Neural cell (in vitro differentiated cells): ENCODE data around the gene NECTIN2. TPM values are rescaled to one million over a fixed set of nuclear protein-coding genes. Genes with fewer than 3 reads are reported as not detected.

Experiments used
- H2AFZ ChIP-seq: fragments of 200-600, 300-800 bp; sonication (generic), shearing (Covaris generic); 2 replicates; pipeline ENCODE4 v1.6.0; 2014; ENCODE audit warnings: low read depth, mild to moderate bottlenecking, antibody characterized with exemption, low read length, moderate library complexity
- H3F3A ChIP-seq: fragments of 200-600 bp; shearing (Covaris generic); 2 replicates; pipeline ENCODE4 v1.6.1; 2016; ENCODE audit warnings: mild to moderate bottlenecking, moderate library complexity, mixed read lengths, antibody characterized with exemption, low read length; ENCODE audit not compliant: insufficient read depth, poor library complexity, severe bottlenecking
- H3K27ac ChIP-seq: fragments of 200-600, 300-800 bp; sonication (generic), shearing (Covaris generic); 2 replicates; pipeline ENCODE4 v1.5.1; 2014; ENCODE audit warnings: mild to moderate bottlenecking, low read length, moderate library complexity
- H3K27me3 ChIP-seq: fragments of 300-800, 200-600 bp; sonication (generic), shearing (Covaris generic); 2 replicates; pipeline ENCODE4 v1.6.0; 2014; ENCODE audit warnings: mild to moderate bottlenecking, low read depth, low read length, moderate library complexity; ENCODE audit not compliant: insufficient read depth
- H3K36me3 ChIP-seq: fragments of 300-800, 200-600 bp; sonication (generic), shearing (Covaris generic); 2 replicates; pipeline ENCODE4 v1.5.1; 2014; ENCODE audit warnings: mild to moderate bottlenecking, antibody characterized with exemption, low read length, moderate library complexity; ENCODE audit not compliant: insufficient read depth
- H3K4me2 ChIP-seq: fragments of 300-800, 200-600 bp; sonication (generic), shearing (Covaris generic); 2 replicates; pipeline ENCODE4 v1.6.0; 2014; ENCODE audit warnings: mild to moderate bottlenecking, low read length
- H3K4me3 ChIP-seq: fragments of 300-800, 200-600 bp; sonication (generic), shearing (Covaris generic); 2 replicates; pipeline ENCODE4 v1.5.1; 2014; ENCODE audit warnings: mild to moderate bottlenecking, low read length, moderate library complexity
- H3K79me2 ChIP-seq: fragments of 200-600 bp; shearing (Covaris generic); replicated peaks from 2 replicates; pipeline ENCODE4 v1.6.0; 2014; ENCODE audit warnings: mild to moderate bottlenecking, low read length, moderate library complexity; ENCODE audit not compliant: insufficient read depth
- H3K9ac ChIP-seq: fragments of 300-800, 200-600 bp; sonication (generic), shearing (Covaris generic); 2 replicates; pipeline ENCODE4 v1.6.1; 2016; ENCODE audit warnings: mild to moderate bottlenecking, low read length, mixed read lengths
- H3K9me2 ChIP-seq: fragments of 200-600 bp; shearing (Covaris generic); 2 replicates; pipeline ENCODE4 v1.6.1; 2016; ENCODE audit warnings: mild to moderate bottlenecking, low read length, mixed read lengths; ENCODE audit not compliant: insufficient read depth
- H3K9me3 ChIP-seq: fragments of 200-600, 300-800 bp; sonication (generic), shearing (Covaris generic); 2 replicates; pipeline ENCODE4 v1.6.1; 2016; ENCODE audit warnings: mild to moderate bottlenecking, mixed run types, low read length, moderate library complexity, mixed read lengths
- H4K20me1 ChIP-seq: fragments of 200-600 bp; shearing (Covaris generic); 2 replicates; pipeline ENCODE4 v1.6.1; 2016; ENCODE audit warnings: mild to moderate bottlenecking, mixed run types; ENCODE audit not compliant: insufficient read depth
- EP300 ChIP-seq: fragments of 450-650 bp; conservative IDR thresholded peaks from 2 replicates; pipeline ENCODE4 v1.6.1; 2014; ENCODE audit warnings: antibody characterized with exemption, mild to moderate bottlenecking, moderate library complexity; ENCODE audit not compliant: poor library complexity, severe bottlenecking
- POLR2AphosphoS5 ChIP-seq: IDR thresholded peaks from 2 replicates; pipeline ENCODE4 v1.6.1; 2012
- SMC3 ChIP-seq: fragments of 450-650 bp; conservative IDR thresholded peaks from 2 replicates; pipeline ENCODE4 v1.6.1; 2014; ENCODE audit warnings: antibody characterized with exemption, mild to moderate bottlenecking, moderate library complexity; ENCODE audit not compliant: poor library complexity
- TAF1 ChIP-seq: IDR thresholded peaks from 2 replicates; pipeline ENCODE4 v1.6.1; 2012; ENCODE audit warnings: low read depth
- polyA plus RNA-seq: library from polyadenylated mRNA; depleted of rRNA; stranded (reverse); fragments of >200 nt; gene quantifications from 2 replicates; pipeline ENCODE4 v1.2.3, GENCODE V29; 2014

NECTIN2 gene
- polyA plus RNA-seq, 1 donor from 2014 or later, result 33.2 TPM

GRCh38 chr19:44931541-44931940, 85.4 kb downstream of the NECTIN2 start:
- Histone ChIP-seq H3K9ac (no peak overlapping the region), H3K9me3 (no peaks in the 10 kb centered on the region), H2AFZ (no peak overlapping the region), H3K4me3 (no peak overlapping the region), H3K27ac (no peak overlapping the region), H4K20me1 (no peaks in the 10 kb centered on the region), H3K79me2 (no peaks in the 10 kb centered on the region), H3K9me2 (no peaks in the 10 kb centered on the region), H3K4me2 (no peak overlapping the region), H3K27me3 (no peaks in the 10 kb centered on the region), H3K36me3 (no peaks in the 10 kb centered on the region), H3F3A (no peaks in the 10 kb centered on the region)
- no peak for TF ChIP-seq EP300
- no peak for TF ChIP-seq POLR2AphosphoS5
- no peak for TF ChIP-seq TAF1
- no peak for TF ChIP-seq SMC3

Other genes starting within 250 kb of the NECTIN2 start
- not detected in 2 replicates for gene IGSF23, start 232.7 kb upstream of the NECTIN2 start, polyA plus RNA-seq
- gene PVR, start 202.4 kb upstream of the NECTIN2 start, polyA plus RNA-seq, result 19.1 and 23.1 TPM in 2 replicates
- 1.8 and 1.9 TPM in 2 replicates for gene CEACAM19, start 174.8 kb upstream of the NECTIN2 start, polyA plus RNA-seq
- gene CEACAM16, start 147.1 kb upstream of the NECTIN2 start, polyA plus RNA-seq, result not detected in 2 replicates
- gene BCL3, start 97.6 kb upstream of the NECTIN2 start, polyA plus RNA-seq, result 0.48 and 1.6 TPM in 2 replicates
- gene CBLC, start 68.4 kb upstream of the NECTIN2 start, polyA plus RNA-seq, result not detected in 2 replicates
- 0.54 and 0.68 TPM in 2 replicates for gene BCAM, start 37.2 kb upstream of the NECTIN2 start, polyA plus RNA-seq
- 48.4 and 59.2 TPM in 2 replicates for gene TOMM40, start 45.0 kb downstream of the NECTIN2 start, polyA plus RNA-seq
- gene APOE, start 59.5 kb downstream of the NECTIN2 start, polyA plus RNA-seq, result 8.7 and 9.8 TPM in 2 replicates
- gene APOC1, start 68.3 kb downstream of the NECTIN2 start, polyA plus RNA-seq, result not detected in 2 replicates
- not detected in 2 replicates for gene APOC4, start 95.9 kb downstream of the NECTIN2 start, polyA plus RNA-seq
- gene APOC2, start 99.8 kb downstream of the NECTIN2 start, polyA plus RNA-seq, result not detected in 2 replicates
- gene CLPTM1, start 109.1 kb downstream of the NECTIN2 start, polyA plus RNA-seq, result 12.0 and 15.3 TPM in 2 replicates
- 1.0 and 1.1 TPM in 2 replicates for gene RELB, start 155.2 kb downstream of the NECTIN2 start, polyA plus RNA-seq
- gene CLASRP, start 192.7 kb downstream of the NECTIN2 start, polyA plus RNA-seq, result 30.1 and 38.4 TPM in 2 replicates
- gene ZNF296, start 230.2 kb downstream of the NECTIN2 start, polyA plus RNA-seq, result 1.0 and 1.4 TPM in 2 replicates
- 14.4 and 26.5 TPM in 2 replicates for gene GEMIN7, start 233.0 kb downstream of the NECTIN2 start, polyA plus RNA-seq
- 53.7 and 56.6 TPM in 2 replicates for gene PPP1R37, start 246.9 kb downstream of the NECTIN2 start, polyA plus RNA-seq